ENCODE data around the gene FOXL2. TPM values are rescaled to one million over a fixed set of nuclear protein-coding genes. Genes with fewer than 3 reads are reported as not detected.

FOXL2 gene
- total and polyA plus RNA-seq, 10 donors = not detected

DNA sequence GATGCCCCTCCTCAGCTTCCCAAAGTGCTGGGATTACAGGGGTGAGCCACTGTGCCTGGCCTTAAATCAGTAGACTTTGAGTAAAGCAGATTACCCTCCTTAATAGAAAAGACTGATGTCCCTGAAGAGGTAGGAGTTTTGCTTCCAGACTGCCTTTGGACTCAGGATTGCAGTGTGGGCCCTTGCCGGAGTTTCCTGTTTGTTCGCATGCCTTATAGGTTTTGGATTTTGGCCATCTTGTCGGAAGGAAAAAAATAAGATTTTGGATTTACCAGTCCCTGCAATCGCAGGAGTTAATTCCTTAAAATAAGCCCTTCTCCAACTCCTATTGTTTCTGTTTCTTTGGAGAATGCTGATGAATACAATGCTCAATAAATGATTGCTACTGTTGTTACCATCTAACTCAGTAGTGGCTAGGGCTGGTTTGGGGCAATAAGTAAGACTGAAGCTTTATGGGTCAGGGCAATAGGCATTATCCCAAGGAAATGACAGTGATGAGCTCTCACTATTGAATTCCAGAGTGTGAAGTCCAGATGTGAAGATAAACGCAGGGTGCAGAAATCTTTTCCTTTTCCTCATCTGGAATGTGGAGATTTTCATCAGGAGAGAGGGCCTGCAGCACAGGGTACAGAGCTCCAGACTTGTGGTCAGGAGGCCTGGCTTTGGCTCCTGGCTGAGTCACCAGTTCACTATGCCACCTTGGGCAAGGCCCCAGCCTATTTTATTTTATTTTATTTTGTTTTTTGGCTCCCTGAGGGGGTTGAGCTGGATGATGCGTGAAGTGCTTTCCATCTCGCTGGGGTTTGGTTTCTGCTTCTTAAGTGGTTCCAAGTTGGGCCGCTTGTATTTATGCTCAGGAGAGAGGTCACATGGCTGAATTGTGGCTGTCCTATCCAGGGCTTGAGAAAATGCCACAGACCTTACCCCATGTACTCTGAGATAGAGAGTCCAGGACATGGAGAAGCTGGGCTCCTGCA is 25.3 kb downstream of the FOXL2 start:
- H3K27ac ChIP-seq = no peak overlapping the region
- intact Hi-C loops (cut with DNase I; ENCODE audit: low total_unique reads) = loop anchor here (5.0 to 10.0 kb wide), 2 partner anchors 403 to 504 kb away; no protein-coding TSS in a partner anchor

DNA sequence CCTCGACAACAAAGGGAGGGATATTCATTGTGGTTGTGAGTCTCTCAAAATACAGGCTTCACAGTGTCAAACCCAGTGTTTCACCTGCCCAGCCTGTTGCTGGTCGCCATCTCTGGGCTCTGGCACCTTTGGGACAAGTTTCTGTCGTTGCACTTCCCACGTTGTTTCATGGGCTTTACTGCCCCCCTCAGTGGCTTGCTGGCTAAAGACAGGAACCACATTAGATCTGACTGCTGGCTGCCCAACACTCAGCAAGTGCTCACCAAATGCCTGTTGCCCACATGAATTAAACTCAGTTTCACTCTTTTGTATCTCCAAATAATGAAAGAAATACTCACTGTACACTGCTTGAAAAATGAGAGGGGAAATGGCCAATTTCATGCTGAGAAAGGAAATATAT is 27.6 kb downstream of the FOXL2 start:
- H3K27me3 ChIP-seq (replicated peaks in 1 of 7) = peaks cover 0 to 29% (median under 1%) of the 10 kb centered on the region in 7 donors
- H3K27ac ChIP-seq = no peak overlapping the region
- TF ChIP-seq, protein P1, sequence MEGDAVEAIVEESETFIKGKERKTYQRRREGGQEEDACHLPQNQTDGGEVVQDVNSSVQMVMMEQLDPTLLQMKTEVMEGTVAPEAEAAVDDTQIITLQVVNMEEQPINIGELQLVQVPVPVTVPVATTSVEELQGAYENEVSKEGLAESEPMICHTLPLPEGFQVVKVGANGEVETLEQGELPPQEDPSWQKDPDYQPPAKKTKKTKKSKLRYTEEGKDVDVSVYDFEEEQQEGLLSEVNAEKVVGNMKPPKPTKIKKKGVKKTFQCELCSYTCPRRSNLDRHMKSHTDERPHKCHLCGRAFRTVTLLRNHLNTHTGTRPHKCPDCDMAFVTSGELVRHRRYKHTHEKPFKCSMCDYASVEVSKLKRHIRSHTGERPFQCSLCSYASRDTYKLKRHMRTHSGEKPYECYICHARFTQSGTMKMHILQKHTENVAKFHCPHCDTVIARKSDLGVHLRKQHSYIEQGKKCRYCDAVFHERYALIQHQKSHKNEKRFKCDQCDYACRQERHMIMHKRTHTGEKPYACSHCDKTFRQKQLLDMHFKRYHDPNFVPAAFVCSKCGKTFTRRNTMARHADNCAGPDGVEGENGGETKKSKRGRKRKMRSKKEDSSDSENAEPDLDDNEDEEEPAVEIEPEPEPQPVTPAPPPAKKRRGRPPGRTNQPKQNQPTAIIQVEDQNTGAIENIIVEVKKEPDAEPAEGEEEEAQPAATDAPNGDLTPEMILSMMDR (IDR thresholded peaks at IDR 0.05 in 8 of 11, conservative IDR thresholded peaks at IDR 0.05 in 3 of 11) = no peak
- no peak for TF ChIP-seq POLR2A (IDR thresholded peaks at IDR 0.05)
- no peak for TF ChIP-seq POLR2AphosphoS5 (IDR thresholded peaks at IDR 0.05)
- H3K36me3 ChIP-seq = no peaks in the 10 kb centered on the region
- peaks cover 0 to 30% (median 21%) of the 10 kb centered on the region in 6 donors for H3K4me1 ChIP-seq
- DNase-seq = no peak
- intact Hi-C loops (cut with DNase I; ENCODE audit: low total_unique reads) = loop anchor here (5.0 kb wide), 1 partner anchor 217 kb away; no protein-coding TSS in a partner anchor
- WGBS, 5 donors = 61 to 81% (median 66%) methylated on average over 4 of the region's 4 CpGs
- H3K9me3 ChIP-seq = no peaks in the 10 kb centered on the region
- H3K4me3 ChIP-seq = no peak overlapping the region

More for the DNA sequence above, 25.3 kb downstream of the FOXL2 start:
- H3K9me3 ChIP-seq = no peaks in the 10 kb centered on the region
- peaks cover 0 to 9% (median 6%) of the 10 kb centered on the region in 6 donors for H3K4me1 ChIP-seq
- WGBS, 5 donors = 80 to 92% (median 89%) methylated on average over 8 of the region's 8 CpGs
- no peak for DNase-seq
- H3K36me3 ChIP-seq = no peaks in the 10 kb centered on the region
- H3K4me3 ChIP-seq = no peak overlapping the region
- peaks cover 0 to 34% (median 3%) of the 10 kb centered on the region in 7 donors for H3K27me3 ChIP-seq (replicated peaks in 1 of 7)
- TF ChIP-seq POLR2AphosphoS5 (IDR thresholded peaks at IDR 0.05) (no peak), POLR2A (IDR thresholded peaks at IDR 0.05) (no peak)
- TF ChIP-seq, protein P1 (IDR thresholded peaks at IDR 0.05 in 8 of 11, conservative IDR thresholded peaks at IDR 0.05 in 3 of 11) = no peak

DNA sequence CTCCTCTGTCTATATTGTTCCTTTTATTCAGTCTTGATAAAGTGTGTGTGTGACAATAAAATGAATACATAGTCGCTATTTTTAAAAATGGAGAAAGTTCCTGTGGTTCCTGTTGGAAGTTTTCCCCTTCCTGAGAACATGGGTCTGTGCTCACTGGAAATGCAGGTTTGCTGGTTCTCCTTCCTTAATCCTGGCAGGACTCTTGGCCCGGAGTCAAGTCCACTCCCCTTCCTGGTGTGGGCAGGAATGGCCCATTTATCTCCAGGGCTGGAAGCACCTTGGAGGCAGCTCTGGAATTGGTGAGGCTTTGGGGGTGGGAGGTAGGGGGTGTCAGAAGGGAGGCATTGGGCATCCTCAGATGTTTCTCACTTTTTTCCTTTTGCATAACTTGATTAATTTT is 30.1 kb downstream of the FOXL2 start:
- Histone ChIP-seq H3K36me3 (no peaks in the 10 kb centered on the region), H3K4me1 (peaks cover 0 to 24% (median 18%) of the 10 kb centered on the region in 6 donors), H3K27ac (no peak overlapping the region), H3K27me3 (replicated peaks in 1 of 7) (peaks cover 0 to 9% (median 0%) of the 10 kb centered on the region in 7 donors), H3K4me3 (no peak overlapping the region), H3K9me3 (no peaks in the 10 kb centered on the region)
- intact Hi-C loops (cut with DNase I; ENCODE audit: low total_unique reads) = loop anchor here (2.0 to 5.0 kb wide), 2 partner anchors 215 to 322 kb away; partner anchors contain the start of gene CEP70
- WGBS, 5 donors = 42 to 61% (median 51%) methylated on average over 2 of the region's 2 CpGs
- TF ChIP-seq POLR2A (IDR thresholded peaks at IDR 0.05) (no peak), POLR2AphosphoS5 (IDR thresholded peaks at IDR 0.05) (no peak)
- TF ChIP-seq, protein P1 (IDR thresholded peaks at IDR 0.05 in 8 of 11, conservative IDR thresholded peaks at IDR 0.05 in 3 of 11) = no peak
- no peak for DNase-seq

Measured in spleen (tissue), 11 donors.